IPS-18a (cell line): ENCODE results near the gene PAX1.

Experiments
- H3K27ac ChIP-seq: one replicate; pipeline ENCODE4 v1.5.1; 2013; ENCODE audit warnings: low read length
- H3K27me3 ChIP-seq: one replicate; pipeline ENCODE4 v1.6.1; 2013; ENCODE audit warnings: mild to moderate bottlenecking, low read length; ENCODE audit not compliant: control insufficient read depth, insufficient read depth
- H3K36me3 ChIP-seq: one replicate; pipeline ENCODE4 v1.6.1; 2013; ENCODE audit warnings: low read depth, low read length; ENCODE audit not compliant: control insufficient read depth
- H3K4me1 ChIP-seq: one replicate; pipeline ENCODE4 v1.6.1; 2013; ENCODE audit warnings: low read depth, low read length; ENCODE audit not compliant: control insufficient read depth
- H3K4me3 ChIP-seq: one replicate; pipeline ENCODE4 v1.5.1; 2013; ENCODE audit warnings: low read length
- H3K9ac ChIP-seq: one replicate; pipeline ENCODE4 v1.6.1; 2013; ENCODE audit warnings: mild to moderate bottlenecking, low read length, moderate library complexity
- H3K9me3 ChIP-seq: one replicate; pipeline ENCODE4 v1.6.1; 2013; ENCODE audit warnings: low read depth, low read length; ENCODE audit not compliant: control insufficient read depth

The PAX1 gene

GRCh38 chr20:21682521-21682954 lies 22.9 kb upstream of the PAX1 start:
- Histone ChIP-seq H3K9me3 (no peaks in the 10 kb centered on the region), H3K36me3 (no peaks in the 10 kb centered on the region), H3K4me1 (no peaks in the 10 kb centered on the region), H3K4me3 (no peak overlapping the region), H3K27me3 (no peaks in the 10 kb centered on the region), H3K9ac (no peak overlapping the region), H3K27ac (no peak overlapping the region)

GRCh38 chr20:21684671-21685070 lies 20.8 kb upstream of the PAX1 start:
- Histone ChIP-seq H3K4me1 (no peaks in the 10 kb centered on the region), H3K4me3 (no peak overlapping the region), H3K9ac (no peak overlapping the region), H3K9me3 (no peaks in the 10 kb centered on the region), H3K36me3 (no peaks in the 10 kb centered on the region), H3K27me3 (no peaks in the 10 kb centered on the region), H3K27ac (no peak overlapping the region)

DNA sequence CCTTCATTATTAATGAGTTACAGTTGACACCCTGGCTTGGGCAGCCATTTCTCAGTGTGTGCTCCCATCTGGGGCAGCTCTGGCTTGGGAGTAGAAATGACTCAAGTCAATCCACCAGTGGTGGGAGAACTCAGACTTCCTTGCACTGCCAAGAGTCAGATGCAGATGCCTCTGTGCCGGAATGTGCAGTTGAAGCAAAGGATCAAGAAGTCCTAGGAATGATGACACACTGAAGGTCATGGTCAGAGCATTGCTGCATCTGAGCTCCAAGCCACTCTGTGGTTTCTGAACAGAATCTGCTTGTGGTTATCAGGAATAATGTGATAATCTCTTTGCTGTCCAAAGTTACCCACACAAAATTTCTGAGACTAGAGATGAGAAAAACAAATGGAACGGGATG lies 19.5 kb upstream of the PAX1 start:
- Histone ChIP-seq H3K9me3 (no peaks in the 10 kb centered on the region), H3K27me3 (no peaks in the 10 kb centered on the region), H3K36me3 (no peaks in the 10 kb centered on the region), H3K4me3 (no peak overlapping the region), H3K4me1 (no peaks in the 10 kb centered on the region), H3K9ac (no peak overlapping the region), H3K27ac (no peak overlapping the region)

DNA sequence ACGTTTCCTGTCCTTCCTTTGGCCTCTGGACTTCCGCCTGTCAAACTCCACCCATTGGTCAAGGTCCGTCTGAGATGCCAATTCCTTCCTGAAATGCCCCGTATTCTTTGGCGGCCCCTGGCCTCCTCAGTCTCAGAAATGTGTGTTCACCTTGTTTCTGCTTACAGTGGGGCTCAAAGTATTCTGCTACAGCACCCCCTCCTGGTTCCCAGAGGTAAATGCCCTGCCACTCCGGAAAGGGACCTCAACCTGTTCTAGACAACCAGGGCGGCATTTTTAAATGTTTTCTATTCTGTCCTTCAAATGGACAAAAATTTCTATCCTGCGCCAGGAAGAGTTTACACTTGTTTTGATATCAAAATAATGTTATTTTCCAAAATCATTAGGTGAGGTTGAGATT lies 12.1 kb upstream of the PAX1 start:
- Histone ChIP-seq H3K27me3 (peaks cover 50% of the 10 kb centered on the region), H3K9ac (no peak overlapping the region), H3K36me3 (no peaks in the 10 kb centered on the region), H3K27ac (no peak overlapping the region), H3K4me1 (no peaks in the 10 kb centered on the region), H3K4me3 (no peak overlapping the region), H3K9me3 (no peaks in the 10 kb centered on the region)

- Histone ChIP-seq H3K4me1 (peaks cover 21% of the 10 kb centered on the region), H3K9me3 (no peaks in the 10 kb centered on the region), H3K27ac (no peak overlapping the region), H3K4me3 (no peak overlapping the region), H3K9ac (no peak overlapping the region), H3K27me3 (peaks cover 100% of the 10 kb centered on the region), H3K36me3 (no peaks in the 10 kb centered on the region)
Observed at GRCh38 chr20:21698494-21699215, 6.8 kb upstream of the PAX1 start.

DNA sequence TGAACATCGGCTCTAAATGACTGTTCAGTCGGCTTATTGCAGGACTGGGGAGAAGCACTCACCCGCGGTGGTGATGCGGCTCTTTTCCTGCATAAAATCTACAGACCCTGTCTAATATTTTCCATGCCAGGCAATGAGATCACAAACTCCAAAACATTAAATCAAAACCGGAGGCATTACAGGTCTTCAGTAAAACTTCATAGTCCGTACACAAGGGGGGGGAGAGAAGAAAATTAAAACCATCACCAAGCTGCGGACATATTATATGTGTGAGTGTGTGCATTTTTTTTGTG lies 6.3 kb upstream of the PAX1 start:
- peaks cover 21% of the 10 kb centered on the region for H3K4me1 ChIP-seq
- no peaks in the 10 kb centered on the region for H3K9me3 ChIP-seq
- no peaks in the 10 kb centered on the region for H3K36me3 ChIP-seq
- no peak overlapping the region for H3K27ac ChIP-seq
- H3K27me3 ChIP-seq: peaks cover 100% of the 10 kb centered on the region
- H3K4me3 ChIP-seq: no peak overlapping the region
- H3K9ac ChIP-seq: no peak overlapping the region

- no peaks in the 10 kb centered on the region for H3K36me3 ChIP-seq
- H3K27ac ChIP-seq: no peak overlapping the region
- H3K27me3 ChIP-seq: peaks cover 100% of the 10 kb centered on the region
Observed at GRCh38 chr20:21701171-21701876, 4.1 kb upstream of the PAX1 start.

GRCh38 chr20:21702016-21702415 lies 3.4 kb upstream of the PAX1 start:
- Histone ChIP-seq H3K27me3 (peaks cover 100% of the 10 kb centered on the region), H3K9me3 (no peaks in the 10 kb centered on the region), H3K4me1 (peaks cover 28% of the 10 kb centered on the region)

More at GRCh38 chr20:21701171-21701876, 4.1 kb upstream of the PAX1 start:
- Histone ChIP-seq H3K9ac (no peak overlapping the region), H3K4me1 (peaks cover 26% of the 10 kb centered on the region), H3K9me3 (no peaks in the 10 kb centered on the region), H3K4me3 (peak overlapping the region; percentile 34)

DNA sequence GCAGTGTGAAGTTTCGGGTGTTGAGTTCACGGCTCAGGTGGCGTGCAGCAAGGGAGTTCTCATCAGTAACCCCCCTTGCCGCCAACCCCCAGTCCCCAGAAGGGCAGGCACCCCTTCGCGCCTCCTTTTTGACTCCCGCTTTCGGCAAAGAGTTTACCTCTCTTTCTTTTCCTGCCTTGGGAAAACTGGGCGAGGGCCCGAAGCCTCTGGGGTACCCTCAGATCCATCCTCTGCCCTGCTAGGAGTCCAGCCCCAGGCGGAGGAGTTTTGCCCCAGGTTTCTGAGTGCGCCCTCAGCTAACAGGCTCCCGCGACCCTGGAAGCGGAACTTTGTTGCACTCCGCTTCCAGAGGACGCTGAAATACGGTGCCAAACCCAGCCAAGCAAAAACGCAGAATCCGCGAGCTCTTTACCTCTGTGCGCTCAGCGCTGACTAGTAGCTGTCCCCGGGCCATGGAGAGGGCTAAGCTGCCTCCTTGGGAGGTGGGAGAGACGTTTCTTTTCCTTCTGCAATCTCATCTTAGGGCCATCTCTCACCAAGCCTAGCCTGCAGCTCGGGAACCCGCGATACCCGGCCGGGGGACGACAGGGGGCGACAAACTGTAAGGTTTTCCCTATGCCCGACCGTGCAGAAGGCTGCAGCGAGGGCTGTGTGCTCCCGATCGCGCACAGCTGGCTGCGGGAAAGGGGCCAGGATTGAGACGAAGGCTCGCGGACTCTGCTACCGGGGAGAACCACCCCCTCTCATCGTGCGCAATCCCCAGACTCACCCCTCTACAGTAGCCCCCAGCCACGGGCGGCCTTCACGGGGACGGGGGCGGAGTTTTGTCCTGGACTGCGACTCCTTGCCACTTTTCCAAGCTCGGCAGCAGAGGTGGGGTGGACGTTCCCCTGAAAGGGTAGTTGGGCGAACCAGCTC lies 2.7 kb upstream of the PAX1 start:
- H3K9me3 ChIP-seq: no peaks in the 10 kb centered on the region
- H3K9ac ChIP-seq: no peak overlapping the region
- H3K36me3 ChIP-seq: no peaks in the 10 kb centered on the region
- H3K4me1 ChIP-seq: peaks cover 28% of the 10 kb centered on the region
- H3K4me3 ChIP-seq: peak overlapping the region; percentile 20
- peaks cover 100% of the 10 kb centered on the region for H3K27me3 ChIP-seq
- no peak overlapping the region for H3K27ac ChIP-seq

More at GRCh38 chr20:21702016-21702415, 3.4 kb upstream of the PAX1 start:
- Histone ChIP-seq H3K9ac (no peak overlapping the region), H3K36me3 (no peaks in the 10 kb centered on the region), H3K4me3 (no peak overlapping the region), H3K27ac (no peak overlapping the region)

GRCh38 chr20:21703717-21704407 lies 1.6 kb upstream of the PAX1 start:
- H3K27me3 ChIP-seq: peaks cover 100% of the 10 kb centered on the region
- H3K9ac ChIP-seq: no peak overlapping the region
- H3K4me3 ChIP-seq: peak overlapping the region; percentile 20
- peaks cover 28% of the 10 kb centered on the region for H3K4me1 ChIP-seq
- H3K9me3 ChIP-seq: no peaks in the 10 kb centered on the region
- H3K27ac ChIP-seq: no peak overlapping the region
- H3K36me3 ChIP-seq: no peaks in the 10 kb centered on the region
